GM12873 (cell line): ENCODE data around the gene STMP1.

Experiments used
- CTCF ChIP-seq: IDR thresholded peaks from 2 replicates; pipeline ENCODE4 v1.5.1; 2012; ENCODE audit warnings: low read depth, mild to moderate bottlenecking, moderate library complexity, low read length, control low read depth; ENCODE audit not compliant: insufficient read depth; ENCODE audit errors: missing control alignments

Gene STMP1

GRCh38 chr7:135682191-135682590, 19.9 kb downstream of the STMP1 start:
- no peak for TF ChIP-seq CTCF

DNA sequence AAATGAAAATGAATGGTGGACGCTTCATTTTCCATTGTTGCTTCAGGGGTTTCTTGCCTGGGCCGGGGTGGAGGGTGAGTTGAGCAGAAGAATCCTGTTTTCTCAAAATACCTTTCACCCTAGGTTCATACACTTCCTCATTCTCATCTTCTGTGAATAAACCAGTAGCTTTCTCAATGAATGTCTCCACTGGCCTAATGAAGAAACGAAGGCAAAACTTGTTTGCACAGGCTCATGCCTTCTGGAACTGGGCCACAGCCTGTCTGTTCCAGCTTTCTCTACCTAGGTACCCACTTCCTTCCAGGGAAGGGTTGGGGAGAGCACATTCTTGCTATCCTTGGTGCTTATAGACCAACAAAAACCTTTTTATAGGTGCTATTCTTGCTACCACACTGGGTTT, 21.3 kb downstream of the STMP1 start:
- no peak for TF ChIP-seq CTCF

DNA sequence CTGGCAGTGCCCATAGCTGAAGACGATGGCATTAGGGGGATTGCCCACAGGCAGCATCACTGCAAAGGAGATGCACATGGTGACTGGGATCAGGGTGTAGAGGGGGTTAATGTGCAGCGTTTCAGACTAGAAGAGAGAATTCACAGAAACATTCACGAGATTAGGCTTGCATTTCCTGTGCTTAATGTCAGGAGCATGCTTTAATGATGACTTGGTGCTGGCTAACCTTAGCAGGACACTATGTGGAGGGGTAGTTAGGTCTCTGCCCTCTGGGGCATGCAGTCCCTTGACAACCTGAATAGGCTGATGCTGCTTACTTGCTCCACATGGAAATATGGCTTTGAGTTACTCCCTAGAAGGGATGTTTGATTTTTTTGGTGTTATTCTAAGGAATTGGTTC, 21.8 kb downstream of the STMP1 start:
- TF ChIP-seq CTCF, result no peak

DNA sequence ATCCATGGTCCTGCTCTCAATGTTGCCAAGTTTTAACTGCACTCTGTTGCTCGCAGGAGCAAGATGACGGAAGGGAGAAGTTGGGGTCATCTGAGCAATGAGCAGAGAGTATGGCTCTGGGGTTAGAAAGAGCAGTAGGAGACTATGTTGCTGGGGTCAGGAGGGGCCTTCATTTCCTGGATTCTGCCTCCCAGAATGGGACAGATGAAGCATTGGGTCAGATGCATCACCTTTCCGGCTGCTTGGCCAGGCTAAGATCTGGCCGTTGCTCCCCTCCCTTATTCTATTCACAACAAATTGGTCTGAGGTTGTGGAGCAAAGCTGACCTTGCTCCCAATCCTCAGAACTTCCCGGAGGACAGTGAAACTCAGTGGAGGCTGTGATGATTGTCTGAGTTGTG, 22.4 kb downstream of the STMP1 start:
- TF ChIP-seq CTCF, result no peak

DNA sequence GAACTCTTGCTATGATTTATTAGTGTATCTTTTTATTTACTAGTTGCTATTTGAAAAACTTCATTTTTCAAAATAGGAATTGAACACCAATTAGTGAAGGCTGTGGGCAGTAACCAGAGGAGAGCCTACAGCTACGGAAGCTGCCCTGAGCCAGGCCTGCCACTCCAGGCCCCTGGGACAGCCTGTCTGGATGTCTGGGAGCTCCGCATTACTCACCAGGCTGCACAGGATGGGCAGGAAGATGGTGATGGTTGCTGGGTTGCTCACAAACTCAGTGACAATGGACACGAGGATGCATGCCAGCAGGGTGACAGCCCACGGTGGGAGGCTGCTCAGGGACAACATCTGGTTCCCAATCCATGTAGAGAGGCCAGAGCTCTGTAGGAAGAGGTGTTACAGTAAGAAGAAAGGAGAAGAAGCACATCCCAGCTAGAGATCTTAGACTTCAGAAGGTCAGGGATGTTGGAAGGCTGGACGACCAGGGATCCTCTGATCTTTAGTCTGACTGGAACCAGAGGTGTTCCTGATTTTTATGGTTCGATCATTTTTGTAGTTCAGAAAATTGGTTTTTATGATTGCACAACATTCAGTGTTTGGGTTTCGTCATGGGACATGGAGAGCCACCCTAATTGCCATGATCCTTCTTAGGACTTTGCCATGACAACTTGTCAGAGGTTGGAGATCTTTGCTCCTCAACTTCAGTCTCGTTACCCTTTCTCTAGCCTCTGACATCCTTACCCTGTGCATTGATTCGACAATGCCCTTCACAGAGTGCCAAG, 23.2 kb downstream of the STMP1 start:
- no peak for TF ChIP-seq CTCF

- TF ChIP-seq CTCF, result no peak
Measured at GRCh38 chr7:135687466-135687865, 25.2 kb downstream of the STMP1 start.

- no peak for TF ChIP-seq CTCF
Measured at GRCh38 chr7:135690566-135690965, 28.3 kb downstream of the STMP1 start.
